CD4-positive, alpha-beta T cell (primary cell): ENCODE measurements around the gene ARHGAP15. TPM values are rescaled to one million over a fixed set of nuclear protein-coding genes. Genes with fewer than 3 reads are reported as not detected.

Experiments
- ATAC-seq: fragments of 200-7000 bp; cut with Tn5 transposase; one replicate; pipeline ENCODE4 v1.10.0; 2022; ENCODE audit warnings: mild to moderate bottlenecking; ENCODE audit not compliant: poor library complexity
- CTCF ChIA-PET: fragments of 350-600 bp; sonication (Branson Sonifier 250); formaldehyde crosslinking; loops from one replicate; lab custom pipeline; 2021; ENCODE audit warnings: antibody characterized with exemption, inconsistent platforms; lab: Charles Lee
- POLR2A ChIA-PET: fragments of 350-600 bp; sonication (Branson Sonifier 250); formaldehyde crosslinking; loops from one replicate; lab custom pipeline; 2021; ENCODE audit warnings: antibody characterized with exemption, inconsistent platforms; lab: Charles Lee
- DNase-seq, 14 experiments: peaks; one replicate each; pipeline ENCODE4 v3.0.0-alpha.2; 2013 to 2020; ENCODE audit warnings: mixed read lengths in 2 of 14
- H3K27ac ChIP-seq, 2 donors: one replicate each; pipeline versions ENCODE4 v1.5.1 to v1.7.0; 2013; ENCODE audit warnings: low read length in 2 of 2, low read depth in 1 of 2, mild to moderate bottlenecking in 1 of 2
- H3K27me3 ChIP-seq, 2 experiments: 1 replicate in 1 of 2; 2 replicates in 1 of 2; pipeline versions ENCODE4 v1.6.1 to v1.7.0; 2013; ENCODE audit warnings: low read length in 2 of 2, control low read depth in 1 of 2, mild to moderate bottlenecking in 1 of 2, moderate library complexity in 1 of 2; ENCODE audit not compliant: insufficient read depth in 2 of 2, control insufficient read depth in 1 of 2
- H3K36me3 ChIP-seq: one replicate; pipeline ENCODE4 v1.6.1; 2013; ENCODE audit warnings: low read length, control low read depth; ENCODE audit not compliant: insufficient read depth
- H3K4me1 ChIP-seq: one replicate; pipeline ENCODE4 v1.6.1; 2013; ENCODE audit warnings: low read length, control low read depth; ENCODE audit not compliant: insufficient read depth
- H3K4me3 ChIP-seq: one replicate; pipeline ENCODE4 v1.5.1; 2013; ENCODE audit warnings: mild to moderate bottlenecking, low read length, moderate library complexity
- H3K9me3 ChIP-seq, 2 experiments: 1 replicate in 1 of 2; 2 replicates in 1 of 2; pipeline versions ENCODE4 v1.6.1 to v1.7.0; 2013; ENCODE audit warnings: low read length in 2 of 2, mild to moderate bottlenecking in 2 of 2, control low read depth in 1 of 2, moderate library complexity in 1 of 2; ENCODE audit not compliant: control insufficient read depth in 1 of 2, insufficient read depth in 1 of 2
- H3K27ac Mint-ChIP-seq: one replicate; pipeline ENCODE4 v1.8.0; 2020; ENCODE audit warnings: mixed read lengths
- H3K27me3 Mint-ChIP-seq: one replicate; pipeline ENCODE4 v1.8.0; 2021; ENCODE audit warnings: mixed read lengths
- H3K36me3 Mint-ChIP-seq: one replicate; pipeline ENCODE4 v1.8.0; 2021; ENCODE audit warnings: low read depth, mixed read lengths
- H3K4me1 Mint-ChIP-seq: one replicate; pipeline ENCODE4 v1.8.0; 2021; ENCODE audit warnings: low read depth, mixed read lengths
- H3K4me3 Mint-ChIP-seq: one replicate; pipeline ENCODE4 v1.8.0; 2020; ENCODE audit warnings: mild to moderate bottlenecking, mixed read lengths
- H3K9me3 Mint-ChIP-seq: one replicate; pipeline ENCODE4 v1.8.0; 2020; ENCODE audit warnings: mixed read lengths
- CTCF ChIP-seq: fragments of 200-600 bp; IDR thresholded peaks from one replicate; pipeline ENCODE4 v1.8.0; 2022; ENCODE audit warnings: antibody characterized with exemption, mild to moderate bottlenecking
- intact Hi-C, 2 experiments: fragments of 100-400 bp; cut with DNase I in 1 of 2; cut with micrococcal nuclease in 1 of 2; formaldehyde crosslinking; loops; one replicate each; pipeline versions ENCODE4 v1.15.1 to v1.9.0; 2023 to 2025; cut with DNase I, micrococcal nuclease
- total RNA-seq, 174 experiments: library from RNA in 2 of 174; stranded (reverse) in 2 of 174; gene quantifications; one replicate each; pipeline ENCODE4 v1.2.3 and lab custom pipeline; 2021 to 2026

ARHGAP15 gene
- total RNA-seq, 2 experiments from 2014 or later, result 158 to 165 TPM

DNA sequence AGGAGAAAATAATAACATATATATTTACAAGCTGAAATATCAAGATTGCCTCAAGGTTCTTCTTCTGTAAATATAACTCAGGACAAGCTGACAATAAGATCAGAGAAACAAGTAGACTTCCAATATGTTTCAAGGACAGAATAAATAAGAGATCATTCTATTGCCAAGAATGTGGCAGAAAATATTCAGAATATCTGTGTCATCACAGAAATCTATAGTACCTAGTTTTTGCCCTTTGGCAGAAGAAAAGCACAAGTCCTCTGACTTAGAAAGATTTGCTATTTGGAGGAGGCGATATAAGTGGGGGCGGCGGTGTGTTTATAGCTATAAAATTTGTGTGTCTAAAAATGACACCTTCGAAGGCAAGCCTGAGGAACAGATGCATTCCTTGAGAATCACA is 34.3 kb downstream of the ARHGAP15 start:
- peak overlapping the region; percentile 55 for H3K27ac Mint-ChIP-seq
- DNase-seq, result no peak
- no peaks in the 10 kb centered on the region for H3K9me3 Mint-ChIP-seq
- H3K4me1 Mint-ChIP-seq, result peaks cover 92% of the 10 kb centered on the region
- H3K4me3 Mint-ChIP-seq, result no peak overlapping the region
- H3K4me3 ChIP-seq, result no peak overlapping the region
- peaks cover 53% of the 10 kb centered on the region for H3K36me3 ChIP-seq
- intact Hi-C loops, result loop anchor here (2.0 kb wide), 2 partner anchors 53 to 95 kb away; no protein-coding TSS in a partner anchor
- no peak for ATAC-seq
- CTCF ChIA-PET, result interaction anchor here (0.8 to 4.1 kb wide), 9 partner anchors 8 to 129 kb away, joined by 3 to 76 read pairs (median 7); no protein-coding TSS in a partner anchor
- peaks cover 86% of the 10 kb centered on the region for H3K36me3 Mint-ChIP-seq
- peaks cover 20% of the 10 kb centered on the region for H3K4me1 ChIP-seq
- H3K27me3 ChIP-seq, result no peaks in the 10 kb centered on the region
- no peaks in the 10 kb centered on the region for H3K9me3 ChIP-seq
- no peak overlapping the region for H3K27ac ChIP-seq
- POLR2A ChIA-PET, result interaction anchor here (1.0 to 4.1 kb wide), 3 partner anchors 32 to 95 kb away, joined by 3 to 36 read pairs (median 20); no protein-coding TSS in a partner anchor
- TF ChIP-seq CTCF, result no peak
- no peaks in the 10 kb centered on the region for H3K27me3 Mint-ChIP-seq

GRCh38 chr2:143165291-143165690 is 36.1 kb downstream of the ARHGAP15 start:
- H3K9me3 Mint-ChIP-seq, result no peaks in the 10 kb centered on the region
- CTCF ChIA-PET, result interaction anchor here (1.0 kb wide), 1 partner anchor 9 kb away, joined by 3 read pairs; no protein-coding TSS in a partner anchor
- H3K27ac Mint-ChIP-seq, result peak overlapping the region; percentile 37
- intact Hi-C loops, result no loop called here
- DNase-seq (no peak), ATAC-seq (no peak)
- peaks cover 88% of the 10 kb centered on the region for H3K36me3 Mint-ChIP-seq
- Histone ChIP-seq H3K4me1 (peaks cover 20% of the 10 kb centered on the region), H3K36me3 (peaks cover 65% of the 10 kb centered on the region), H3K27ac (no peak overlapping the region), H3K4me3 (no peak overlapping the region), H3K27me3 (no peaks in the 10 kb centered on the region), H3K9me3 (no peaks in the 10 kb centered on the region)
- no peak overlapping the region for H3K4me3 Mint-ChIP-seq
- POLR2A ChIA-PET, result no interaction called here
- H3K4me1 Mint-ChIP-seq, result peaks cover 92% of the 10 kb centered on the region
- TF ChIP-seq CTCF, result no peak
- no peaks in the 10 kb centered on the region for H3K27me3 Mint-ChIP-seq

GRCh38 chr2:143169105-143169504 is 39.9 kb downstream of the ARHGAP15 start:
- peak overlapping the region; percentile 29 for H3K27ac Mint-ChIP-seq
- CTCF ChIA-PET, result interaction anchor here (0.6 to 1.5 kb wide), 7 partner anchors 12 to 118 kb away, joined by 3 to 4 read pairs (median 3); no protein-coding TSS in a partner anchor
- ATAC-seq (no peak), DNase-seq (no peak)
- no peak overlapping the region for H3K27ac ChIP-seq
- peaks cover 70% of the 10 kb centered on the region for H3K36me3 ChIP-seq
- no peaks in the 10 kb centered on the region for H3K9me3 Mint-ChIP-seq
- H3K4me3 ChIP-seq, result no peak overlapping the region
- POLR2A ChIA-PET, result interaction anchor here (1.2 kb wide), 1 partner anchor 36 kb away, joined by 3 read pairs; no protein-coding TSS in a partner anchor
- no peaks in the 10 kb centered on the region for H3K27me3 ChIP-seq
- H3K36me3 Mint-ChIP-seq, result peaks cover 87% of the 10 kb centered on the region
- intact Hi-C loops, result no loop called here
- H3K4me3 Mint-ChIP-seq, result no peak overlapping the region
- H3K9me3 ChIP-seq, result no peaks in the 10 kb centered on the region
- H3K4me1 ChIP-seq, result peaks cover 11% of the 10 kb centered on the region
- no peaks in the 10 kb centered on the region for H3K27me3 Mint-ChIP-seq
- peaks cover 91% of the 10 kb centered on the region for H3K4me1 Mint-ChIP-seq
- no peak for TF ChIP-seq CTCF
